GM19193 (cell line): ENCODE measurements around the gene CHADL.

Source experiments
- POLR2A ChIP-seq: IDR thresholded peaks from 4 replicates; pipeline ENCODE4 v1.6.1; 2011; ENCODE audit not compliant: insufficient read depth, insufficient read length; ENCODE audit errors: extremely low read depth

The CHADL gene

GRCh38 chr22:41264408-41264941, 23.7 kb upstream of the CHADL start:
- TF ChIP-seq POLR2A: no peak

GRCh38 chr22:41263704-41264103, 23.0 kb upstream of the CHADL start:
- TF ChIP-seq POLR2A: no peak

- no peak for TF ChIP-seq POLR2A
These were observed 21.6 kb upstream of the CHADL start for GRCh38 chr22:41262250-41262765.

- TF ChIP-seq POLR2A: no peak
These were observed 21.0 kb upstream of the CHADL start for GRCh38 chr22:41261541-41262249.

- no peak for TF ChIP-seq POLR2A
These were observed 20.1 kb upstream of the CHADL start for GRCh38 chr22:41260871-41261270.

GRCh38 chr22:41257696-41258095, 17.0 kb upstream of the CHADL start:
- TF ChIP-seq POLR2A: no peak

GRCh38 chr22:41256254-41257253, 15.8 kb upstream of the CHADL start:
- TF ChIP-seq POLR2A: no peak

- no peak for TF ChIP-seq POLR2A
These were observed 13.5 kb upstream of the CHADL start for GRCh38 chr22:41254230-41254629.

GRCh38 chr22:41252365-41252764, 11.6 kb upstream of the CHADL start:
- no peak for TF ChIP-seq POLR2A

- no peak for TF ChIP-seq POLR2A
These were observed 9.4 kb upstream of the CHADL start for GRCh38 chr22:41250127-41250526.

GRCh38 chr22:41249442-41249841, 8.7 kb upstream of the CHADL start:
- no peak for TF ChIP-seq POLR2A

GRCh38 chr22:41248758-41249157, 8.0 kb upstream of the CHADL start:
- no peak for TF ChIP-seq POLR2A

- TF ChIP-seq POLR2A: no peak
These were observed 7.6 kb upstream of the CHADL start for GRCh38 chr22:41248314-41248713.

GRCh38 chr22:41247703-41248102, 7.0 kb upstream of the CHADL start:
- no peak for TF ChIP-seq POLR2A

GRCh38 chr22:41245917-41246499, 5.3 kb upstream of the CHADL start:
- no peak for TF ChIP-seq POLR2A

- no peak for TF ChIP-seq POLR2A
These were observed 2.6 kb upstream of the CHADL start for GRCh38 chr22:41243361-41243760.
